BE2C (cell line): ENCODE results near the gene ATG9A.

Experiments used
- DNase-seq: peaks from one replicate; pipeline ENCODE4 v3.0.0-alpha.2; 2020
- H3K27me3 ChIP-seq: fragments of 250-450 bp; sonication (Bioruptor Pico); 2 replicates; pipeline ENCODE4 v1.5.1; 2020; ENCODE audit warnings: mild to moderate bottlenecking
- H3K36me3 ChIP-seq: fragments of 250-450 bp; sonication (Bioruptor Pico); 2 replicates; pipeline ENCODE4 v1.5.1; 2020; ENCODE audit warnings: mild to moderate bottlenecking
- H3K4me1 ChIP-seq: fragments of 250-450 bp; sonication (Bioruptor Pico); 2 replicates; pipeline ENCODE4 v1.5.1; 2020
- H3K4me3 ChIP-seq: 2 replicates; pipeline ENCODE4 v1.5.1; 2011; ENCODE audit warnings: low read depth, low read length
- H3K9me3 ChIP-seq: fragments of 250-450 bp; sonication (Bioruptor Pico); 2 replicates; pipeline ENCODE4 v1.5.1; 2020
- TF ChIP-seq, protein P1 (sequence below): IDR thresholded peaks from 2 replicates; pipeline ENCODE4 v1.5.1; 2012; ENCODE audit warnings: mild to moderate bottlenecking, low read depth, low read length

Gene ATG9A

DNA sequence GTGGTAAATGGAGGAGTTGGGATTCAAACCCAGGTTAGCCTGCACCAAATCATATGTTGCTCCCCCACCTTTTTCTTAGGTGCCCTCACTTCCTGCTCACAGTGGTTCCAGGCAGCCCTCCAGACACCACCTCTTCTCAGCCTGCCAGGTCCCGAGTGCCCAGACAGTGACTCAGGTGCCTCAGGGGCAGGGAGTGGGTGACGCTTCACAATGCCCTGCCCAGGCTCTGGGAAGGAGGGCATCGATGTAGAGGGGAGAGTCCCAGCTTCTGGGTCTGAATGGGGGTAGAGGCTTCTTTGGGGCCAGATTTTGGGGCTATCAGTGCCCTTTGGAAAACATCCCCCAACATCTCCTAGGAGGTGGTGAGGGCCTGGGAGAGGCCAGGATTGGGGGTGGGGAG lies 44.5 kb upstream of the ATG9A start:
- H3K4me1 ChIP-seq: peaks cover 20% of the 10 kb centered on the region
- TF ChIP-seq, protein P1, sequence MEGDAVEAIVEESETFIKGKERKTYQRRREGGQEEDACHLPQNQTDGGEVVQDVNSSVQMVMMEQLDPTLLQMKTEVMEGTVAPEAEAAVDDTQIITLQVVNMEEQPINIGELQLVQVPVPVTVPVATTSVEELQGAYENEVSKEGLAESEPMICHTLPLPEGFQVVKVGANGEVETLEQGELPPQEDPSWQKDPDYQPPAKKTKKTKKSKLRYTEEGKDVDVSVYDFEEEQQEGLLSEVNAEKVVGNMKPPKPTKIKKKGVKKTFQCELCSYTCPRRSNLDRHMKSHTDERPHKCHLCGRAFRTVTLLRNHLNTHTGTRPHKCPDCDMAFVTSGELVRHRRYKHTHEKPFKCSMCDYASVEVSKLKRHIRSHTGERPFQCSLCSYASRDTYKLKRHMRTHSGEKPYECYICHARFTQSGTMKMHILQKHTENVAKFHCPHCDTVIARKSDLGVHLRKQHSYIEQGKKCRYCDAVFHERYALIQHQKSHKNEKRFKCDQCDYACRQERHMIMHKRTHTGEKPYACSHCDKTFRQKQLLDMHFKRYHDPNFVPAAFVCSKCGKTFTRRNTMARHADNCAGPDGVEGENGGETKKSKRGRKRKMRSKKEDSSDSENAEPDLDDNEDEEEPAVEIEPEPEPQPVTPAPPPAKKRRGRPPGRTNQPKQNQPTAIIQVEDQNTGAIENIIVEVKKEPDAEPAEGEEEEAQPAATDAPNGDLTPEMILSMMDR: no peak
- H3K9me3 ChIP-seq: no peaks in the 10 kb centered on the region
- H3K36me3 ChIP-seq: no peaks in the 10 kb centered on the region
- no peaks in the 10 kb centered on the region for H3K27me3 ChIP-seq
- no peak for DNase-seq
- no peak overlapping the region for H3K4me3 ChIP-seq

DNA sequence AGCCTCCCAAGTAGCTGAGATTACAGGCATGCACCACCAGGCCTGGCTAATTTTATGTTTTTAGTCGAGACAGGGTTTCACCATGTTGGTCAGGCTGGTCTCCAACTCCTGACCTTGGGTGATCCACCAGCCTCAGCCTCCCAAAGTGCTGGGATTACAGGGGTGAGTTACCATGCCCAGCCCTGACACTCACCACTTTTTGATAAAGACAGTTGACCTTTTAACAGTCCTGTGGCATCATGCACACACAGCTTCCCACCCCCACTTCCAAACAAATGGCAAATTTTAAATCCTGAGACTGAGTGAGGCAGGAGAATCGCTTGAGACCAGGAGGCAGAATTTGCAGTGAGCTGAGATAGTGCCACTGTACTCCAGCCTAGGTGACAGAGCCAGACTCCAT lies 43.6 kb upstream of the ATG9A start:
- H3K27me3 ChIP-seq: no peaks in the 10 kb centered on the region
- peaks cover 11% of the 10 kb centered on the region for H3K4me1 ChIP-seq
- no peaks in the 10 kb centered on the region for H3K36me3 ChIP-seq
- DNase-seq: no peak
- TF ChIP-seq, protein P1: no peak
- H3K9me3 ChIP-seq: no peaks in the 10 kb centered on the region
- no peak overlapping the region for H3K4me3 ChIP-seq

DNA sequence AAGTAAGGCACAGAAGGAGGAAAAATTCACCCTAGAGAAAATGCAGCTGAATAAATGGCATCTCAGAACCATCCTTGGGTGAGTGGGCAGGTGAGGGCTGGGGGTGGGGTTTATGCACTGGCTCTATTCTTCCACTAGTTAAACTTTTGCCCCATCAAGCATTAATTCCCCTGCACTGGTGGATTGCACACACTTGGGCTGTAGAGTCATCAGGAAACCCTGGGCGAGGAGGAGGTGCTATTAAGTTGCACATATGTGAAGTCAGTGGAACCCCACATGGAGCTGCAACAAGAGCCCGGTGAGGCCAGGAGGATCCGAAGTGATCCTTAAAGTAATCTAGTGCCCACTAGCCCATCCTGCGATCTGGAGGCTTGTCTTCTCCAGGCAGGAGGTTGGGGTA lies 42.9 kb upstream of the ATG9A start:
- DNase-seq: no peak
- Histone ChIP-seq H3K27me3 (no peaks in the 10 kb centered on the region), H3K4me3 (no peak overlapping the region), H3K36me3 (no peaks in the 10 kb centered on the region), H3K9me3 (no peaks in the 10 kb centered on the region), H3K4me1 (peaks cover 8% of the 10 kb centered on the region)
- TF ChIP-seq, protein P1: no peak

DNA sequence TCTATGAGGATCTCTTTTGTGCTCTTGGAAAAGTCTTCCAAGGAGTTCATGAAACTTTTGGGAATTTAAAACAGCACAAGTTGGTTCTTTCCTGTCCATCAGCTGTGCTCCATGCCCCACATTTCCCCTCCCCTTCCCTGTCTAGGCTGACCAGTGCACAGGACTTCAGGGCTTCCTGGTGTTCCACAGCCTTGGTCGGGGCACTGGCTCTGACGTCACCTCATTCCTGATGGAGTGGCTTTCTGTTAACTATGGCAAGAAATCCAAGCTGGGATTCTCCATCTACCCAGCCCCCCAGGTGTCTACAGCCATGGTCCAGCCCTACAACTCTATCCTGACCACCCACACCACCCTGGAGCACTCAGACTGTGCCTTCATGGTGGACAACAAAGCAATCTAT lies 41.6 kb upstream of the ATG9A start:
- no peaks in the 10 kb centered on the region for H3K27me3 ChIP-seq
- H3K9me3 ChIP-seq: no peaks in the 10 kb centered on the region
- no peak overlapping the region for H3K4me3 ChIP-seq
- TF ChIP-seq, protein P1: no peak
- no peaks in the 10 kb centered on the region for H3K36me3 ChIP-seq
- no peak for DNase-seq
- H3K4me1 ChIP-seq: peaks cover 8% of the 10 kb centered on the region

- TF ChIP-seq, protein P1: no peak
- DNase-seq: no peak
- Histone ChIP-seq H3K4me1 (peaks cover 8% of the 10 kb centered on the region), H3K27me3 (no peaks in the 10 kb centered on the region), H3K36me3 (no peaks in the 10 kb centered on the region), H3K4me3 (no peak overlapping the region), H3K9me3 (no peaks in the 10 kb centered on the region)
Measured at GRCh38 chr2:219270055-219270372, 40.6 kb upstream of the ATG9A start.

DNA sequence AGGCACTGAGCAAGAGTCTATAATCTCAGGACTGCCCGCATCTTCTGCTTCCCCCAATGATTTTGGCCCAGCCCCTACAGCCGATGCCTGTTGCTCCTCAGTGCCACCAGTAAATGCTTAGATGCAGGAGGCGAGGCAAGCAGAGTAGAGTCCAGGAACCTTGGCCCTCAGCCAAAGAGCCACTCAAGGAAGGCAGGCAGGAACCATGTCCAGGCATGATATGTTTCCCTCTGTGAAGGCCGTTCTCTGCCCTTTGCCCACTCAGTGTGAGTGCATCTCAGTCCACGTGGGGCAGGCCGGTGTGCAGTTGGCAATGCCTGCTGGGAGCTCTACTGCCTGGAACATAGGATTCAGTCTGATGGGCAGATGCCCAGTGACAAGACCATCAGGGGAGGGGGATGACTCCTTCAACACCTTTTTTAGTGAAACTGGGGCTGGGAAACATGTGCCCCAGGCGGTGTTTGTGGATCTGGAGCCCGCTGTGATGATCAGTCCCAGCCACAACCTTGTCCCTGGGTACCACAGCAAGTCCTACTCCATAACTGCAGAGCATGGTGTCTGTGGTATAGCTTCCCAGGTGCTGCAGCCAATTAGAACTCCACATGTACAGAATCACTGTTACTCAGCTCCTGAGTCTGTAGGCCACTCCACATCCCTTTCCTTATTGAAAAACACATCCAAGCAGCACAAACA lies 40.1 kb upstream of the ATG9A start:
- no peak overlapping the region for H3K4me3 ChIP-seq
- no peaks in the 10 kb centered on the region for H3K27me3 ChIP-seq
- H3K9me3 ChIP-seq: no peaks in the 10 kb centered on the region
- H3K36me3 ChIP-seq: no peaks in the 10 kb centered on the region
- peaks cover 12% of the 10 kb centered on the region for H3K4me1 ChIP-seq
- TF ChIP-seq, protein P1: no peak
- DNase-seq: peak; percentile 85
